ENCODE data around the gene AIG1.

AIG1 gene

GRCh38 chr6:143096403-143096802 is 35.7 kb downstream of the AIG1 start:
- DNase-seq (ENCODE audit: low read depth in 2 of 2), result no peak

GRCh38 chr6:143097224-143097795 is 36.6 kb downstream of the AIG1 start:
- no peak for DNase-seq (ENCODE audit: low read depth in 2 of 2)

- no peak for DNase-seq (ENCODE audit: low read depth in 2 of 2)
Measured at GRCh38 chr6:143098054-143098671, 37.5 kb downstream of the AIG1 start.

DNA sequence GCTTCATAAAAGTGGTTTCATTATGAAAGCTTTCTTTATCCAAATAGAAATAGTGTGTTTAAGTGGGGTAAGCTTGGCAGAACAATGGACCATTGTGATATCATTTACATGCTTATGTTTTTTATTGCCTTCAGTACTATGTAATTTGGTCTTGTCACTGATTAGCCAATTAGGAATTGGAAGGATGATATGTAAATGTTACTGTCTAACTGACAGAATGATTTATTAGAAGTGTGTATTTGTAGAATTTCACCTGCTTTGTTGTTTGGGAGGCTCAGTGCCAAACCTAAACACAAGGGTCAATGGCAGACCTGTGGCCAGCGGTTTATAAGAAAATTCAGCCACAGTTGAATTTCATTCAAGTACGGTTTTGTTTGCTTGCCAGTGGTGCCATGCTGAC is 39.0 kb downstream of the AIG1 start:
- DNase-seq (ENCODE audit: low read depth in 2 of 2), result no peak

DNA sequence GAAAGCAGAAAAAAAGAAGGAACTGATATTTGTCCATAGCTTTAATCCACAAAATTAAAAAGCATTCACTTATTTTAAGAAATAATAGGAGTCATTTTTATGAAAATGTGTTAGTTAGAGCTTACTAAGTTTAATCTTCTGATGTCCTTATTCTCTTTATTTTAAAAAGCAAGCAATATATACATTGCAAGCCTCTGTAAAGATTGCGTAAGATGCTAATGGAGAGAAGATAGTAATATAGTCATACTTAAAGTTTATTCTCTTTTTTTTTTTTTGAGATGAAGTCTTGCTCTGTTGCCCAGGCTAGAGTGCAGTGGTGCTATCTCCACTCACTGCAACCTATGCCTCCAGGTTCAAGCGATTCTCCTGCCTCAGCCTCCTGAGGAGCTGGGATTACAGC is 39.7 kb downstream of the AIG1 start:
- no peak for DNase-seq (ENCODE audit: low read depth in 2 of 2)

- no peak for DNase-seq (ENCODE audit: low read depth in 2 of 2)
Measured at GRCh38 chr6:143103916-143104315, 43.2 kb downstream of the AIG1 start.

DNA sequence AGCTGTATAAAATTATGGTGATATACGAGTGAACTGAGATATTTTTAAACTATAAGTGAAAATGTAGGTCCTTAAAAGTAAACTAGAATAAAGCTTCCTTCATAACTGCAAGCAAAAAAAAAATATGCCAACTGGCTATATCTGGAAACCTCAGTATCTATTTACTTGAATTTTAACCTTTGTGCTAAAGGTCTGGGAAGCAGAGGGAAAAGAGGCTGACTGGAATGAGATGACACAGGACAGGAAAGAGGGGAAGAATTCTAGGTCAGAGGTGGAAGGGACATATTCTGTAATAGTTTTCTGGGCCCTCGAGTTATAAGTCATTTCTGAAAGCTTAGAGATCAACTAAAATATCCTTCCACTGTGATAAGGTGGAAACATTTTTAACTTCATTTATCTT is 46.8 kb downstream of the AIG1 start:
- no peak for DNase-seq (ENCODE audit: low read depth in 2 of 2)

GRCh38 chr6:143107911-143108761 is 47.4 kb downstream of the AIG1 start:
- DNase-seq (ENCODE audit: low read depth in 2 of 2), result no peak

- DNase-seq (ENCODE audit: low read depth in 2 of 2), result no peak
Measured at GRCh38 chr6:143109196-143109595, 48.5 kb downstream of the AIG1 start.

DNA sequence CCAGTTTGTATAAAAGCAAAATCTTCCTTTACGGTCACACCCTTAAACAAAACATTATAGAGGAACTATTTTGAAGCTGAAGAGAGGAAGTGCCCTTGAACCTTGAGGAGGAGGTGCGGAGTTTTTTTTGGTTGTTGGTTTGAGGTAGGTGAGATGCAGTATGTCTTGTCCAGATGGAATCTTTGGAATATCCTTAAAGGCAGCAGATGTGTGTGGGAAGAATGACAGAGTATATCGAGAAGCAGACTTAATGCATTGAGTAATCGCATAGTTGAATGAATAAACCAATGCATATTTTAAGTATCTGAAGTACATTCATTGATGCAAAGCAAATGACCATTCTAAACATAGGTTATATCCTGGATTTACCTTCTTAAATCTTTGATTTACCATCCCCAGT is 49.9 kb downstream of the AIG1 start:
- DNase-seq (ENCODE audit: low read depth in 2 of 2), result no peak

- no peak for DNase-seq (ENCODE audit: low read depth in 2 of 2)
Measured at GRCh38 chr6:143110996-143111395, 50.3 kb downstream of the AIG1 start.

GRCh38 chr6:143111443-143111842 is 50.8 kb downstream of the AIG1 start:
- no peak for DNase-seq (ENCODE audit: low read depth in 2 of 2)

GRCh38 chr6:143112084-143112768 is 51.5 kb downstream of the AIG1 start:
- DNase-seq (ENCODE audit: low read depth in 2 of 2), result no peak

DNA sequence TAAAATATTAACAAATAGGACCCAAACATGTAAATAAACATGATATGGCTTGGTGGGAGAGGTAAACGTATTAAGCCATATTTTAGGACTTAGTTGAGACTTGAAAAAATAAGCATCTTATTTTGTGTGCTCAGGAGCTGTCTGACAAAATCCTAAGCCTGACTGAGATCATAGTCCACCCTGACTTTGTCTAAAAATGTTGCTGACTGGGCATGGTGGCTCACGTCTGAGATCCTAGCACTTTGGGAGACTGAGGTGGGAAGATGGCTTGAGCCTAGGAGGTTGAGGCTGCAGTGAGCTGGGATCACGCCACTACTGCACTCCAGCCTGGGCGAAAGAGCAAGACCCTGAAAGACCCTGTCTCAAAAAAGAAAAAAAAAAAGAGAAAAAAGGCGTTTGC is 52.1 kb downstream of the AIG1 start:
- DNase-seq (ENCODE audit: low read depth in 2 of 2), result no peak

- DNase-seq (ENCODE audit: low read depth in 2 of 2), result no peak
Measured at GRCh38 chr6:143115728-143116127, 55.0 kb downstream of the AIG1 start.

DNA sequence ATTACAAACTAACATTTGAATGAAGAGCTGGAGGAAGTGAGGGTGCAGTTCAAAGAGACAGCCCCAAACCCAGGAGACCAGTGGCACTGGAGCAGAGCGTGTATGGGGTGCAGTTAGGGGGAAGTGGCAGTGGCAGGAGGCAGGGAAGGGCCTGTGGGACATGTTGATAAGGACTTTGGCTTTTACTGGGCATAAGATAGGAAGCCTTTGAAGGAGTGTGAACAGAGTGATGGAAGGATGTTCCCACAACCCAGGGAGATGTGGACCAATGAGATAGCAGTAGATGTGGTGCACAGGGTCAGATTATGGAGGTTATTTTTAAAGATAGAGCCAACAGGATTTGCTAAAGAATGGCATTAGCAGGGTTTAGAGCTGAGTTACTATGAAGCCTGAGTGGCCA is 56.4 kb downstream of the AIG1 start:
- DNase-seq (ENCODE audit: low read depth in 2 of 2), result no peak

GRCh38 chr6:143119260-143119659 is 58.6 kb downstream of the AIG1 start:
- no peak for DNase-seq (ENCODE audit: low read depth in 2 of 2)

- no peak for DNase-seq (ENCODE audit: low read depth in 2 of 2)
Measured at GRCh38 chr6:143123081-143123480, 62.4 kb downstream of the AIG1 start.

DNA sequence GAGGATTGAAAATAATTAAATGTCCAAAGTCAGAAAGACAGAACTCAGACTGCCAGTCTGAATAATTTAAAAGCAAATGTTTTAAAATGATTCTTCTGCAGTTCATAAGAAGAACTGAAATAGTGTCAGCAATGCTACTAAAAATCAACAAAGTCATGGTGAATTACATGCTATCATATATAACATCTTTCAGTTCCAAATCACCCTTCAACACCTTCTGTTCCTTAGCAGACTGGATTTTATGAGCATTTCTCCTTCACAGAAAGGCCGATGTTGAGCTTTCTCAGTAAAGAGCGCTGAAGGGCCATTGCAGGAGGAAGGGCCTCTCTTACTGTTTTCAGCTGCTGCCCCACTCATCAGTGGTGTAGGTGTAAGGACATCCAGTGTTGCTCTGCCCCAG is 63.3 kb downstream of the AIG1 start:
- DNase-seq (ENCODE audit: low read depth in 2 of 2), result no peak

DNA sequence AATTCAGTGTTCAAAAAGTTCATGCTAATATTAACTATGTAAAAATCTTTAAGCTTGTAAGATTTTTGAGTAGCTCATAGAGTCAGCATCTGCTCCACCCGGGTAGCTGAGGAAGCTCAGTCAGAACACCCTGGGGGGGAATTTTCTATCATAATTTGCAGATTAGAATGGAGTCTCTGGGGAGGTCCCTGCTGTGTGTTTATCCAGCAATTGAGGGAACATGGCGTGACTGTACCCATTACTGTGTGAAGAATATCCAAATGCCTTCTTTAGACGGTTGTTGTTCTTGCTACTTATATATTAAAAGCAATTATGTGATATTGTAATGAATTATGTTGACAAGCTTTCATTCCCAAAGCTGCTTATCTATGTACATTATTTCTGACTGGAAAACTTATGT is 64.8 kb downstream of the AIG1 start:
- DNase-seq (ENCODE audit: low read depth in 2 of 2), result no peak

GRCh38 chr6:143125864-143126573 is 65.3 kb downstream of the AIG1 start:
- no peak for DNase-seq (ENCODE audit: low read depth in 2 of 2)

GRCh38 chr6:143126574-143126941 is 65.9 kb downstream of the AIG1 start:
- DNase-seq (ENCODE audit: low read depth in 2 of 2), result no peak

All from stimulated activated CD4-positive, alpha-beta T cell treated with anti-CD3 and anti-CD28 coated beads, Interleukin-15, amount 100 ng/mL, for 48 hours (primary cell).